NCI-H2196 (cell line): Measurements from ENCODE around the gene LYAR.

Experiments
- DNase-seq: peaks from one replicate; lab custom pipeline; 2025; ENCODE audit not compliant: unreplicated experiment; lab: John Stamatoyannopoulos, UW

Gene LYAR

GRCh38 chr4:4316150-4316495 is 26.2 kb upstream of the LYAR start:
- no peak for DNase-seq

- DNase-seq = no peak
Measured at GRCh38 chr4:4315461-4316149, 25.7 kb upstream of the LYAR start.

GRCh38 chr4:4311193-4311592 is 21.2 kb upstream of the LYAR start:
- no peak for DNase-seq

GRCh38 chr4:4308800-4309441 is 19.0 kb upstream of the LYAR start:
- no peak for DNase-seq

- DNase-seq = no peak
Measured at GRCh38 chr4:4306920-4307319, 17.0 kb upstream of the LYAR start.

- no peak for DNase-seq
Measured at GRCh38 chr4:4302416-4302815, 12.5 kb upstream of the LYAR start.

- DNase-seq = no peak
Measured at GRCh38 chr4:4302001-4302400, 12.0 kb upstream of the LYAR start.

- no peak for DNase-seq
Measured at GRCh38 chr4:4299006-4299405, 9.1 kb upstream of the LYAR start.

- no peak for DNase-seq
Measured at GRCh38 chr4:4296283-4296846, 6.4 kb upstream of the LYAR start.

GRCh38 chr4:4293279-4293678 is 3.3 kb upstream of the LYAR start:
- no peak for DNase-seq

- DNase-seq = no peak
Measured at GRCh38 chr4:4289597-4289940, 385 bp downstream of the LYAR start.

GRCh38 chr4:4289055-4289454 is 899 bp downstream of the LYAR start:
- DNase-seq = no peak

GRCh38 chr4:4288098-4288497 is 1.9 kb downstream of the LYAR start:
- DNase-seq = no peak

- no peak for DNase-seq
Measured at GRCh38 chr4:4284827-4285618, 4.9 kb downstream of the LYAR start.

- no peak for DNase-seq
Measured at GRCh38 chr4:4281787-4282186, 8.2 kb downstream of the LYAR start.

GRCh38 chr4:4277531-4277930 is 12.4 kb downstream of the LYAR start:
- no peak for DNase-seq

GRCh38 chr4:4274226-4274625 is 15.7 kb downstream of the LYAR start:
- DNase-seq = no peak

- no peak for DNase-seq
Measured at GRCh38 chr4:4271912-4272311, 18.0 kb downstream of the LYAR start.

- no peak for DNase-seq
Measured at GRCh38 chr4:4270529-4270928, 19.4 kb downstream of the LYAR start.

- DNase-seq = no peak
Measured at GRCh38 chr4:4269856-4270255, 20.1 kb downstream of the LYAR start.

GRCh38 chr4:4269331-4269731 is 20.6 kb downstream of the LYAR start:
- no peak for DNase-seq

GRCh38 chr4:4268776-4269175 is 21.2 kb downstream of the LYAR start:
- DNase-seq = no peak
